Brain microvascular endothelial cell (primary cell): ENCODE results near the gene TMEM82.
A peak's percentile ranks its signal among the peaks of the same experiment; 100 is the strongest.

Source experiments
- DNase-seq: peaks from one replicate; pipeline ENCODE4 v3.0.0-alpha.2; 2020
- H3K27ac ChIP-seq: fragments of 250-450 bp; sonication (Bioruptor Pico); 2 replicates; pipeline ENCODE4 v1.5.1; 2020; ENCODE audit warnings: mild to moderate bottlenecking, moderate library complexity
- H3K27me3 ChIP-seq: fragments of 250-450 bp; sonication (Bioruptor Pico); replicated peaks from 2 replicates; pipeline ENCODE4 v1.5.1; 2020; ENCODE audit warnings: mild to moderate bottlenecking
- H3K36me3 ChIP-seq: fragments of 250-450 bp; sonication (Bioruptor Pico); replicated peaks from 2 replicates; pipeline ENCODE4 v1.5.1; 2020; ENCODE audit warnings: mild to moderate bottlenecking
- H3K4me3 ChIP-seq: 2 replicates; pipeline ENCODE4 v1.5.1; 2011; ENCODE audit warnings: low read depth, mild to moderate bottlenecking, control low read depth, low read length, moderate library complexity
- CTCF ChIP-seq: IDR thresholded peaks from 2 replicates; pipeline ENCODE4 v1.5.1; 2011; ENCODE audit warnings: low read depth, mild to moderate bottlenecking, moderate library complexity, low read length, control low read depth, inconsistent platforms; ENCODE audit errors: missing control alignments
- in situ Hi-C: cut with HindIII; loops from 2 replicates; pipeline ENCODE4 v1.10.0; 2017; ENCODE audit warnings: low sequenced_read_pairs, low pct_ligation_motif_present

The TMEM82 gene

GRCh38 chr1:15761366-15762128, 19.2 kb downstream of the TMEM82 start:
- no peaks in the 10 kb centered on the region for H3K27me3 ChIP-seq
- H3K36me3 ChIP-seq, result peaks cover 13% of the 10 kb centered on the region
- in situ Hi-C loops, result no loop called here
- H3K4me3 ChIP-seq, result peak overlapping the region; percentile 47
- no peak for TF ChIP-seq CTCF
- H3K27ac ChIP-seq, result no peak overlapping the region
- no peak for DNase-seq

- Histone ChIP-seq H3K36me3 (peaks cover 18% of the 10 kb centered on the region), H3K4me3 (no peak overlapping the region), H3K27me3 (no peaks in the 10 kb centered on the region), H3K27ac (no peak overlapping the region)
- DNase-seq, result no peak
- no peak for TF ChIP-seq CTCF
- in situ Hi-C loops, result no loop called here
Measured at GRCh38 chr1:15762546-15762945, 20.2 kb downstream of the TMEM82 start.

- H3K27ac ChIP-seq, result no peak overlapping the region
- no peak overlapping the region for H3K4me3 ChIP-seq
- H3K27me3 ChIP-seq, result no peaks in the 10 kb centered on the region
Measured at GRCh38 chr1:15764269-15764764, 22.0 kb downstream of the TMEM82 start.

GRCh38 chr1:15764890-15765289, 22.6 kb downstream of the TMEM82 start:
- in situ Hi-C loops, result no loop called here
- DNase-seq, result no peak
- peaks cover 39% of the 10 kb centered on the region for H3K36me3 ChIP-seq
- H3K27ac ChIP-seq, result no peak overlapping the region
- no peak overlapping the region for H3K4me3 ChIP-seq
- H3K27me3 ChIP-seq, result no peaks in the 10 kb centered on the region
- TF ChIP-seq CTCF, result no peak

More at GRCh38 chr1:15764269-15764764, 22.0 kb downstream of the TMEM82 start:
- TF ChIP-seq CTCF, result no peak
- DNase-seq, result no peak
- H3K36me3 ChIP-seq, result peaks cover 35% of the 10 kb centered on the region
- in situ Hi-C loops, result no loop called here

GRCh38 chr1:15765495-15766194, 23.3 kb downstream of the TMEM82 start:
- Histone ChIP-seq H3K27ac (no peak overlapping the region), H3K36me3 (peaks cover 46% of the 10 kb centered on the region), H3K27me3 (no peaks in the 10 kb centered on the region), H3K4me3 (no peak overlapping the region)
- peak; percentile 55 for DNase-seq
- in situ Hi-C loops, result no loop called here
- no peak for TF ChIP-seq CTCF
